ENCODE data around the gene SDHAF4.
"Not testable (repeated sequence)": the region's sequence is repeated elsewhere in the genome, so short reads cannot be mapped to it uniquely, and the experiment has no call there.

Gene SDHAF4

DNA sequence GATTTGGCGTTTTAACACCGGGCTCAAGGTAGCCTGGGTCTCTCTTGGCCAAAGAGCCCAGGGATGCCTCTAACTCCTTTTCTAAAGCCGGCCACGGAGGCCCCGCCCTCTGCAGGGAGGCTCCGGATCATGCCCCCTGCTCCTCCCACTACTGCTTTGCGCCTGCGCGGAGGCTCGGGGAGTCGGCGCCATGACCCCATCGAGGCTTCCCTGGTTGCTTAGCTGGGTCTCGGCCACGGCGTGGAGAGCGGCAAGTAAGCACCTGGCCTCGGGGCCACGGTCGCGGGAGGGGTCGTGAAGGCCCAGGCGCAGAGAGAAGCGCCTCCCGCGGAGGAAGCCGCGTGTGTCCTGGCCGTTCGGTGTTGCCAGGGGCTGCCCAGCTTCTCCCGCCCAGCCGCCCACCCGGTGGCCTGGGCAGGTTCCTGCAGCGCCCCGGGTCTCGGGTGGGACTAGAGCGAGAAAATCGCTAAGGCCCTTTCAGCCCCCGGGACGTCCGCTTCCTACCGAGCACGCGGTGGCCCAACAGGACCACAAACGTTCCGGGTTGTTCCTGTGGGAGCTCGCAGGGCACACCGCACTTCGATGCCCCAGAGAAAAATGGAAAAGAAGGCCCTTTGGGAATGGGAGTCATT, at the start of gene SDHAF4:
Gene SDHAF4, plus strand, starts transcription at position 180 of the 632 bp plus-strand sequence. Its CDS starts 11 bp downstream, at position 191.
- peak; percentile 89 to 90 for DNase-seq

- DNase-seq, result no peak
These were observed 48.0 kb upstream of the SDHAF4 start for GRCh38 chr6:70518723-70519122.

GRCh38 chr6:70520575-70520974, 46.2 kb upstream of the SDHAF4 start:
- peak in 1 of 2 experiments; percentile 22 for DNase-seq

DNA sequence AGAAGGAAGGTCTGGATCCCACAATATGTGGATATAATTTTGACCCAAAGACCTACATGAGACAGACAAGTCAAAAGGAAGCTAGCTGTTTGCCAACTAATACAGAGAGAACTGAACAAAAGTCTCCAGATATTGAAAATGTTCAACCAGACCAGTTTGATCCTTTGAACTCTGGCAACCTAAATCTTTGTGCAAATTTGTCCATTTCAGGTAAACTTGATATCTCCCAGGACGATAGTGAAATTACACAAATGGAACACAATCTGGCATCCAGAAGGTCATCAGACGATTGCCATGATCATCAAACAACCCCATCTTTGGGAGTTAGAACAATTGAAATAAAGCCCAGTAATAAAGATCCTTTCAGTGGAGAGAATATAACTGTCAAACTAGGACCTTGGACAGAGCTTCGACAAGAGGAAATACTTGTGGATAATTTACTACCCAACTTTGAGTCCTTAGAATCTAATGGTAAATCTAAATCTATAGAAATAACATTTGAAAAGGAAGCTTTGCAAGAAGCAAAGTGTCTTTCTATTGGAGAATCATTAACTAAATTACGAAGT, 41.9 kb upstream of the SDHAF4 start:
- DNase-seq, result no peak

- no peak for DNase-seq
These were observed 39.5 kb upstream of the SDHAF4 start for GRCh38 chr6:70527071-70527737.

GRCh38 chr6:70530023-70530422, 36.7 kb upstream of the SDHAF4 start:
- no peak for DNase-seq

DNA sequence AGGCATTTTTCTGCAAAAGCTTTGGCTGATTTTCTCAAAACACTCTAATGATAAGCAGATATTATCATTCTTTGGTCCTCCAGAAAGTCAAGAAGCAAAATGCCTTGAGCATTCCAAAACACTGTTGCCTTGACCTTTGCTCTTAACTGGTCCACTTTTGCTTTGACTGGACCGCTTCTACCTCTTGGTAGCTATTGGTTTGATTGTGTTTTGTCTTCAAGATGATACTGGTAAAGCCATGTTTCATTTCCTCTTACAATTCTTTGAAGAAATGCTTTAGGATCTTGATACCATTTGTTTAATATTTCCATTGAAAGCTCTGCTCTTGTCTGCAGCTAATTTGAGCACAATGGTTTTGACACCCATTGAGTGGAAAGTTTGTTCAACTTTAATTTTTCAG, 35.6 kb upstream of the SDHAF4 start:
- DNase-seq, result no peak

GRCh38 chr6:70537266-70537665, 29.5 kb upstream of the SDHAF4 start:
- DNase-seq, result no peak

GRCh38 chr6:70538376-70538775, 28.4 kb upstream of the SDHAF4 start:
- DNase-seq, result no peak

DNA sequence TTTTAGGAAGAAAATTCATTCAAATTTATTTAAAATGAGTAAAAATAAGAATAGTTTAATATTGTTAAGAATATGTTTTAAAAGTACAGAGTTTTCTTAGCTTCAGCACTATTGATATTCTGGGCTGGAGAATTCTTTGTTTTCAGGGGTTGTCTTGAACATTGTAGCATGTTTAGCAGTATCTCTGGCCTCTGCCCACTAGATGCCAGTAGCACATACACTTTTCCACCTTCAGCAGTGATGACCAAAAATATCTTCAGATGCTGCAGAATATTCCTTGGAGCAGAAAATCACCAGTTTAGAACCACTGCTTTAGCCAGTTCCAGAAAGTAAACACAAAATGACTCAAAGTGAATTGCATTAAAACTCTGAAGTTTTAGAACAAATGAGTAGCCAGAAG, 19.4 kb upstream of the SDHAF4 start:
- peak in 1 of 2 experiments; percentile 7 for DNase-seq

DNA sequence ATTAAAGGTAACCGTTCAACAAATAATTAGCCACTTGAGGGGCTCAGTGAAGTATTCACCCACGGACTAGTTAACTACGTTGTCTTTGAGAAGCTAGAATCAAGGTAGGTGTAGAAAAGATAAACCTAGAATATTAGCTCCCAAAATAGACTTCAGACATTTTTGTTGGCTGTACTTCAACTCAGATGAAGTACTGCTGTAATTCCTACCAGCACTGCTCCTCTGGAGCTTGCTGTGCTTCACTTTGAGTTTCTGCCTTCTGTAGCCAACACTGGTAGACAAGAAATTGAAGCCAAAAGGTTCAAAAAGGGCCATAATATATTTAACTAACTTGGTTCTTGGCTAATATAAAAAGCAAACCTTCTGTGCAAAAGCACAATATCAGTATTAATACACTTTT, 18.8 kb upstream of the SDHAF4 start:
- DNase-seq, result no peak

- DNase-seq, result no peak
These were observed 17.4 kb upstream of the SDHAF4 start for GRCh38 chr6:70549327-70549726.

DNA sequence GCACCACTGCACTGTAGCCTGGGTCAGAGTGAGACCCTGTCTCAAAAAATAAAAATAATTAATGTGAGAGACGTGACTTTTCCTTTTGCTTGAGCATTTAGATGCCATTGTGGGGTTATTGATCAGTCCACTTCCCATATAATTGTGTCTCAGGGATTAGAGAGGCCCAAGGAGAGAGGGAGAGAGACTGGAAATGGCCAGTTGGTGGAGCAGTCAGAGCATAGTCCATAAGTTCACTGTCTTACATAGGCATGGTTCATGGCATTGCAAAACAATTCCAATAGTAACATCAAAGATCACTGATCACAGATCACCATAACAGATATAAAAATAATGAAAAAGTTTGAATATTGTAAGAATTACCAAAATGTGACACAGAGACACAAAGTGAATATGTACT, 15.2 kb upstream of the SDHAF4 start:
- DNase-seq, result no peak

- not testable (repeated sequence) for DNase-seq
These were observed 14.3 kb upstream of the SDHAF4 start for GRCh38 chr6:70552286-70552940.

DNA sequence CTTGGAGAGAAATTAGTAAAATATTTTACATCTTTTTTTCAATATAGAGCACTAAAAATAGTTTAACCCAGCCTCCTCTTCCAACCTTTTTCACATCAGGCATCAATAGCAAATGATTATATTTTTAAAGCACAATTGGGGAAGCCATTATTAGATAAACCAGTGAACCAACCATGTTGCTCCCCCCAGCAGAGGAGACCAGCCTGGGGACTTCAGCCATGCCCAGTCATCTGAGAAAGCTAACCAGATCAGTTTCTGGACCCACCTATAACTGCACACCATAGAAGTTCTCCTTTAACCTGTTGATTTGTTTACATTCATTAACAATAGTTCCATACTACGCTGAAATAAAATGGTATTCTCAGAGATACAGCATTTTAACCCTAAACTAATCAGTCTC, 13.8 kb upstream of the SDHAF4 start:
- DNase-seq, result no peak

DNA sequence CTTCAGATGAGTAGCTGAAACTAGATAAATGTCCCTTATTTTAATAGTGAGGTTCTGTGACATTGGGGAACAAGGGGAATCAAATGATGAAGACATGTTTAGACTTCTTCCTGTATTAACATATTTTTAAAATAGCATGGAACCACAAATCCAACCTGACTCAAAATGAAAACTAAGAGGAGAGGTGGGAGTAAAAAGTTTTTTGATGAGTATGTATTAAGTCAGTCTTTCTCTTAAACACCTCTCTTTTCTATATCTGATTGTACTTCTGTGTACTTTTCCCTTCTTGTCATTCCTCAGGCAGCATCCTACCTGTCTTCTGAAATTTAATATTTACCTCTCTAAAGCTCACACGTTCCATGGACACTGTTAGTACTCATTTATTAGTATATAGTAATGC, 8.7 kb upstream of the SDHAF4 start:
- DNase-seq, result no peak

DNA sequence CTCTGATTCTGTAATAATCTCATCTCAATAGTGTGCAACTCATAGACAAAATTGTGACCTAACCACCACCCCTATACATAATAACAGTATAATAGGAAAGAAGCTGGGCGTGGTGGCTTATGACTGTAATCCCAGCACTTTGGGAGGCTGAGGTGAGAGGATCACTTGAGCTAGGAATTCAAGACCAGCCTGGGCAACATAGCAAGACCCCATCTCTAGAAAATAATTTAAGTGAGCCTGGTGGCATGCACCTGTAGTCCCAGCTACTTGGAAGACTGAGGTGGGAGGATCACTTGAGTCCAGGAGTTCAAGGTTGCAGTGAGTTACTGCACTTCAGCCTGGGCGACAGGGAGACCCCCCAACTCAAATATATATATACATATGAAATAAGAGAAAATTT, 4.3 kb upstream of the SDHAF4 start:
- DNase-seq, result not testable (repeated sequence)

DNA sequence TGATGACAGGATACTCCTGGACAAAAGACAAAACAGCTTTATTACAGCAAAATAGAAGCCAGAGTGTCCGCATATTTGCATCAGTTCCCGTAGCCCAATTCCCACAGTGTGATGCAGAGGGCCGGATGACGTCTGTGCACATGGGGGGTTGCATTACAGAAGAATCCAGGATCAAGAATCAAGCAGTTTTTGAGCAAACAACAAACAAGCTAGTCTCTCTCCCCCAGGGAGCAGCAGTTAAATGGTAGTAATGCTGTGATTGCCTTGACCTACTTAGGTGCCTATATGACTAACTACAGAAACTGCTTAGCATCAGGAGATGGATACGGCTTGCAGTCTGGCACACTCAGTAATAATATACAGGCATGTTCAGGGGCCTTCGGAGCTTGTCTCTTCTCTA, 3.2 kb upstream of the SDHAF4 start:
- DNase-seq, result no peak

DNA sequence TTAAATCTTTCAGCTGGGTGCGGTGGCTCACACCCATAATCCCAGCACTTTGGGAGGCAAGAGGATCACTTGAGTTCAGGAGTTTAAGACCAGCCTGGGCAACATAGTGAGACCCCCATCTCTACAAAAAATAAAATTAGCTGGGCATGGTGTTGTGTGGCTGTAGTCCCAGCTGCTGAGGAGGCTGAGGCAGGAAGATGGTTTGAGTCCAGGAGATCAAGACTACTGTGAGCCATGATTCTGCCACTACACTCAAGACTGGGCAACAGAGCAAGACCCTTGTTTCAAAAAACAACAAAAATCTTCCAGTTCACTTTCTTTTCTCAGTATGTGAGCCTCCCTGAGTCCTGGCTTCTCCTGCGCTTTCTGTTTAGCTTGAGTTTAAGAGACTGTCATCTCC, 7.9 kb downstream of the SDHAF4 start:
- DNase-seq, result no peak

GRCh38 chr6:70575899-70576495, 9.3 kb downstream of the SDHAF4 start:
- no peak for DNase-seq

GRCh38 chr6:70586114-70586513, 19.4 kb downstream of the SDHAF4 start:
- DNase-seq, result no peak

GRCh38 chr6:70590400-70590799, 23.7 kb downstream of the SDHAF4 start:
- no peak for DNase-seq

DNA sequence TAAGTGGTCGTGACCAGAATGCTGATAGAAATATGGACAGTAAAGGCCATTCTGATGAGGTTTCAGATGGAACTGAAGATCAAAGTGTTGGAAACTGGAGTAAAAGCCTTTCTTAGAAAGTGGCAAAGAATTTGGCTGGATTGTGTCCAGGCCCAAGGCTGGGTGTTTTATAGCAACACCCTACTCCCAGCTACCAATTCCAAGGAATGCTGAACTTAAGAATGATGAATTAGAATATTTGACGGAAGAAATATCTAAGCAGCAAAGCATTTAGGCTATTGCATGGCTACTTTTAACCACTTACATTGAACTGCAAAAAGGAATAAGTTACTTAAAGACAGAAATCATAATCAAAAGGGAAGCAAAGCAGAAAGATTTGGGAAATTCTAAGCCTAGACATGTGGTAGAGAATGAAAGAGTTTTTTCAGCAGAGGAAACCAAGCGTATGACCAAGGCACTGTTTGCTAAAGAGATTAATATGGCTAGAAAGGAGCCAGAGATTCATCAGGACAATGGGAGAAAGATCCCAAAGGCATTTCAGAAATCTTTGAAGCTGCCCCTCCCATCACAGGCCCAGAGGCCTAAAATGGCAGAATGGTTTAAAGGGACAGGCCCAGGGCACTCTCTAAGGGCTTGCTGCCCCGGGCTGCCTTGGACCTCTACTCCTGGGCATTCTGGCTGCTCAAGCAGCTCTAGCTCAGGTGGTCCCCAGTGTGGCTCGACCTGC, 25.8 kb downstream of the SDHAF4 start:
- DNase-seq, result no peak
